H1 (cell line): ENCODE data around the gene MEGF11. TPM values are rescaled to one million over a fixed set of nuclear protein-coding genes. Genes with fewer than 3 reads are reported as not detected.

Experiments used
- CTCF ChIA-PET: fragments of 300-600 bp; sonication (Branson Sonifier 250); formaldehyde crosslinking; loops from one replicate; lab custom pipeline; 2021; ENCODE audit not compliant: partially characterized antibody; lab: Charles Lee
- POLR2A ChIA-PET: fragments of 300-600 bp; sonication (Branson Sonifier 250); formaldehyde crosslinking; loops from one replicate; lab custom pipeline; 2021; ENCODE audit warnings: inconsistent platforms; ENCODE audit not compliant: partially characterized antibody; lab: Charles Lee
- DNase-seq, 2 experiments: peaks; one replicate each; pipeline versions ENCODE4 v3.0.0 to v3.0.0-alpha.2; 2010 to 2022; ENCODE audit warnings: low spot score in 2 of 2, low read depth in 1 of 2, mixed read lengths in 1 of 2
- FAIRE-seq: peaks from 2 replicates; lab custom pipeline; 2011; peaks lifted over from hg19 to GRCh38; lab: Jason Lieb, UNC
- H2AFZ ChIP-seq: 2 replicates; pipeline ENCODE4 v1.8.1; 2012; ENCODE audit warnings: low read length, inconsistent platforms
- H2AK5ac ChIP-seq: 2 replicates; pipeline ENCODE4 v1.6.1; 2013; ENCODE audit warnings: low read depth, low read length
- H2BK120ac ChIP-seq: replicated peaks from 2 replicates; pipeline ENCODE3; 2013; ENCODE audit warnings: low read depth, low read length, inconsistent platforms
- H2BK12ac ChIP-seq: 2 replicates; pipeline ENCODE4 v1.6.1; 2013; ENCODE audit warnings: low read depth, low read length
- H2BK15ac ChIP-seq: 2 replicates; pipeline ENCODE4 v1.6.1; 2013; ENCODE audit warnings: low read length
- H2BK20ac ChIP-seq: 2 replicates; pipeline ENCODE4 v1.6.1; 2013; ENCODE audit warnings: low read length
- H2BK5ac ChIP-seq: 2 replicates; pipeline ENCODE4 v1.6.1; 2013; ENCODE audit warnings: low read depth, low read length
- H3K14ac ChIP-seq: 2 replicates; pipeline ENCODE4 v1.6.1; 2013; ENCODE audit warnings: inconsistent platforms; ENCODE audit not compliant: insufficient read length
- H3K18ac ChIP-seq: 2 replicates; pipeline ENCODE4 v1.6.1; 2013; ENCODE audit warnings: low read length; ENCODE audit errors: extremely low read depth
- H3K23ac ChIP-seq: 2 replicates; pipeline ENCODE4 v1.6.1; 2013; ENCODE audit warnings: inconsistent platforms; ENCODE audit not compliant: insufficient read length
- H3K23me2 ChIP-seq: 2 replicates; pipeline ENCODE4 v1.6.1; 2013; ENCODE audit warnings: low read depth, low read length
- H3K27ac ChIP-seq: 2 replicates; pipeline ENCODE4 v1.6.1; 2011; ENCODE audit warnings: low read depth, low read length, inconsistent platforms
- H3K27me3 ChIP-seq, 4 experiments: replicated peaks in 1 of 4; 1 replicate in 1 of 4; 2 replicates in 3 of 4; pipeline versions ENCODE4 v1.6.1 to v1.8.1; 2011 to 2013; ENCODE audit warnings: low read length in 3 of 4, mild to moderate bottlenecking in 3 of 4, inconsistent platforms in 2 of 4, mixed read lengths in 2 of 4, moderate library complexity in 1 of 4; ENCODE audit not compliant: control insufficient read depth in 3 of 4, insufficient read depth in 3 of 4; ENCODE audit errors: extremely low read depth in 1 of 4
- H3K36me3 ChIP-seq, 4 experiments: 2 replicates each; pipeline versions ENCODE4 v1.6.1 to v1.8.1; 2011 to 2013; ENCODE audit warnings: mild to moderate bottlenecking in 4 of 4, low read length in 3 of 4, moderate library complexity in 2 of 4, control low read depth in 1 of 4, inconsistent platforms in 1 of 4; ENCODE audit not compliant: insufficient read depth in 4 of 4, control insufficient read depth in 2 of 4
- H3K4ac ChIP-seq: replicated peaks from 2 replicates; pipeline ENCODE3; 2013; ENCODE audit warnings: low read length, low read depth, mixed read lengths, inconsistent platforms; ENCODE audit not compliant: insufficient read length
- H3K4me1 ChIP-seq, 4 experiments: replicated peaks in 1 of 4; 1 replicate in 1 of 4; 2 replicates in 3 of 4; pipeline versions ENCODE4 v1.6.1 to v1.8.1; 2011 to 2013; ENCODE audit warnings: low read length in 3 of 4, inconsistent platforms in 2 of 4, mixed read lengths in 1 of 4; ENCODE audit not compliant: insufficient read depth in 4 of 4, control insufficient read depth in 3 of 4
- H3K4me2 ChIP-seq, 2 experiments: 2 replicates each; pipeline versions ENCODE4 v1.6.1 to v1.8.1; 2011 to 2013; ENCODE audit warnings: low read depth in 2 of 2, low read length in 2 of 2, control low read depth in 1 of 2, inconsistent platforms in 1 of 2, mild to moderate bottlenecking in 1 of 2; ENCODE audit not compliant: insufficient read depth in 1 of 2
- H3K4me3 ChIP-seq, 4 experiments: fragments of 200-600, 300-600 bp in 1 of 4; sonication (generic), shearing (Covaris generic), sonication (Bioruptor Twin) in 1 of 4; 2 replicates each; pipeline versions ENCODE4 v1.5.1 to v1.8.1; 2011 to 2016; ENCODE audit warnings: low read length in 4 of 4, low read depth in 3 of 4, control low read depth in 2 of 4, inconsistent platforms in 2 of 4, mild to moderate bottlenecking in 2 of 4, mixed read lengths in 1 of 4, moderate library complexity in 1 of 4; ENCODE audit not compliant: insufficient read depth in 2 of 4; ENCODE audit errors: extremely low read depth in 1 of 4
- H3K56ac ChIP-seq: replicated peaks from 2 replicates; pipeline ENCODE3; 2013; ENCODE audit warnings: low read depth, mild to moderate bottlenecking, mixed read lengths, low read length, inconsistent platforms; ENCODE audit not compliant: insufficient read length
- H3K79me1 ChIP-seq: 2 replicates; pipeline ENCODE4 v1.6.1; 2013; ENCODE audit warnings: low read depth, low read length, control low read depth
- H3K79me2 ChIP-seq, 2 experiments: 2 replicates each; pipeline versions ENCODE4 v1.6.1 to v1.8.1; 2012 to 2013; ENCODE audit warnings: low read length in 2 of 2, mild to moderate bottlenecking in 2 of 2, inconsistent platforms in 1 of 2; ENCODE audit not compliant: insufficient read depth in 2 of 2, control insufficient read depth in 1 of 2
- H3K9ac ChIP-seq, 4 experiments: replicated peaks in 1 of 4; 1 replicate in 1 of 4; 2 replicates in 3 of 4; pipeline versions ENCODE4 v1.6.1 to v1.8.1; 2011 to 2013; ENCODE audit warnings: low read depth in 3 of 4, low read length in 3 of 4, control low read depth in 2 of 4, mild to moderate bottlenecking in 2 of 4, moderate library complexity in 2 of 4, inconsistent platforms in 1 of 4; ENCODE audit errors: extremely low read depth in 1 of 4
- H3K9me3 ChIP-seq, 2 experiments: 2 replicates each; pipeline versions ENCODE4 v1.6.1 to v1.8.1; 2012 to 2013; ENCODE audit warnings: mild to moderate bottlenecking in 2 of 2, moderate library complexity in 2 of 2, control low read depth in 1 of 2, inconsistent platforms in 1 of 2, low read depth in 1 of 2, low read length in 1 of 2, mixed read lengths in 1 of 2; ENCODE audit not compliant: insufficient read depth in 2 of 2
- H4K20me1 ChIP-seq, 2 experiments: replicated peaks in 1 of 2; 2 replicates each; pipeline versions ENCODE3 to v1.8.1; 2011 to 2013; ENCODE audit warnings: inconsistent platforms in 2 of 2, low read length in 2 of 2, mild to moderate bottlenecking in 1 of 2; ENCODE audit not compliant: insufficient read depth in 2 of 2, control insufficient read depth in 1 of 2
- H4K5ac ChIP-seq: 2 replicates; pipeline ENCODE4 v1.6.1; 2013; ENCODE audit warnings: low read length, low read depth, mixed read lengths, inconsistent platforms; ENCODE audit not compliant: insufficient read length
- H4K8ac ChIP-seq: 2 replicates; pipeline ENCODE4 v1.8.0; 2013; ENCODE audit warnings: mild to moderate bottlenecking, moderate library complexity, low read length, inconsistent platforms; ENCODE audit not compliant: insufficient read depth; ENCODE audit errors: extremely low read depth
- H4K91ac ChIP-seq: replicated peaks from 2 replicates; pipeline ENCODE3; 2013; ENCODE audit warnings: low read length, mixed read lengths, inconsistent platforms; ENCODE audit not compliant: insufficient read length
- ASH2L ChIP-seq: fragments of 200-600, 300-600 bp; sonication (generic); IDR thresholded peaks from one replicate; pipeline ENCODE4 v1.7.1; 2017; ENCODE audit warnings: low read length
- JUN ChIP-seq: IDR thresholded peaks from 2 replicates; pipeline ENCODE4 v1.6.1; 2011; ENCODE audit warnings: low read depth, mild to moderate bottlenecking, improper control_type of control experiment, low read length
- MAFK ChIP-seq: IDR thresholded peaks from 2 replicates; pipeline ENCODE4 v1.6.1; 2012; ENCODE audit warnings: low read depth, mild to moderate bottlenecking, improper control_type of control experiment, low read length
- SP4 ChIP-seq: IDR thresholded peaks from 2 replicates; pipeline ENCODE4 v1.6.1; 2012; ENCODE audit warnings: low read length, inconsistent platforms
- WGBS, 2 experiments: shearing (Covaris generic) in 1 of 2; methylation state at CpG; one replicate each; pipeline versions ENCODE4 v1.1.6 to v1.1.7; 2013 to 2015; ENCODE audit warnings: low lambda C conversion rate in 2 of 2, mixed read lengths in 2 of 2, inconsistent platforms in 1 of 2, low coverage in 1 of 2, missing lambda C conversion rate in 1 of 2; ENCODE audit not compliant: insufficient replicate concordance in 2 of 2, insufficient coverage in 1 of 2, insufficient read length in 1 of 2; ENCODE audit errors: extremely low coverage in 1 of 2, missing lambda C conversion rate in 1 of 2; 5-methylcytosine and 5-hydroxymethylcytosine counted together
- polyA plus RNA-seq, 7 experiments: library from polyadenylated mRNA; depleted of rRNA in 3 of 7; stranded (reverse) in 5 of 7; unstranded in 2 of 7; fragments of >200 nt in 5 of 7; fragments of 200-250 nt in 2 of 7; gene quantifications; 1 replicate in 5 of 7; 2 replicates in 1 of 7; 4 replicates in 1 of 7; pipeline versions ENCODE4 v1.2.1 to v1.2.3, GENCODE V29; 2011 to 2013; ENCODE audit warnings: missing spikeins in 2 of 7, mixed read lengths in 2 of 7
- total RNA-seq: library from RNA; stranded (reverse); fragmentation: NEBNext Ultra II Directional; extraction: Animal tissue kit (Norgen Biotek cat#: 25700); gene quantifications from 2 replicates; pipeline ENCODE4 v1.2.1, GENCODE V29; 2021

MEGF11 gene
- total and polyA plus RNA-seq, 2 of the 8 experiments (the other 6 are each of a cell fraction or from before 2014, with no cell fraction given) = 4.4 to 4.8 TPM

GRCh38 chr15:65953622-65954021, 299.9 kb downstream of the MEGF11 start:
- H3K79me2 ChIP-seq = no peaks in the 10 kb centered on the region
- POLR2A ChIA-PET = interaction anchor here (1.5 to 2.5 kb wide), 2 partner anchors 11 to 18 kb away, joined by 6 to 10 read pairs; no protein-coding TSS in a partner anchor

More at GRCh38 chr15:65953622-65954021, 299.9 kb downstream of the MEGF11 start:
- Histone ChIP-seq H3K27me3 (no peaks in the 10 kb centered on the region), H3K9me3 (no peaks in the 10 kb centered on the region), H2BK20ac (peak overlapping the region; percentile 82; the same call in 1 of the 2 replicates), H3K79me1 (no peaks in the 10 kb centered on the region), H3K56ac (no peak overlapping the region), H2AK5ac (peak overlapping the region; percentile 45; the same call in 1 of the 2 replicates), H2AFZ (no peak overlapping the region), H3K14ac (no peak overlapping the region), H3K23me2 (no peaks in the 10 kb centered on the region), H4K20me1 (no peaks in the 10 kb centered on the region), H2BK12ac (peak overlapping the region; percentile 96), H3K36me3 (no peaks in the 10 kb centered on the region), H2BK120ac (no peak overlapping the region), H3K4me1 (peaks cover 4 to 14% (median 10%) of the 10 kb centered on the region in 4 experiments; a peak in 6 of 7 replicates), H3K9ac (no peak overlapping the region), H3K23ac (no peak overlapping the region), H3K4me2 (peak overlapping the region; percentile 6 to 62; a peak in 1 of 4 replicates)
- no peak for FAIRE-seq
- WGBS, 2 experiments = 81% methylated on average over 6 of the region's 7 CpGs; no CpG with 5 or more reads in 1 of the 2 experiments
- no peak for DNase-seq
- TF ChIP-seq ASH2L (no peak), MAFK (no peak), JUN (no peak), SP4 (no peak)
- TF ChIP-seq, all 59 proteins: peak for 0
- Histone ChIP-seq H4K8ac (no peak overlapping the region), H3K18ac (peak overlapping the region; percentile 68; the same call in 1 of the 2 replicates), H2BK5ac (peak overlapping the region; percentile 40; the same call in 1 of the 2 replicates), H4K5ac (no peak overlapping the region), H4K91ac (peak overlapping the region; percentile 14), H2BK15ac (no peak overlapping the region), H3K27ac (no peak overlapping the region), H3K4ac (no peak overlapping the region), H3K4me3 (0 out of 8 replicates have a peak overlapping the region, but pooled peaks of 1 of the 4 experiments have one; percentile 5)
- CTCF ChIA-PET = interaction anchor here (0.6 to 1.9 kb wide), 8 partner anchors 9 to 113 kb away, joined by 3 to 7 read pairs (median 3); no protein-coding TSS in a partner anchor
